IPS-15b (cell line): ENCODE data around the gene SPATA18.
"Not testable (repeated sequence)": the region's sequence is repeated elsewhere in the genome, so short reads cannot be mapped to it uniquely, and the experiment has no call there.

Experiments used
- H3K27me3 ChIP-seq: one replicate; pipeline ENCODE4 v1.6.1; 2013; ENCODE audit warnings: low read length; ENCODE audit not compliant: control insufficient read depth, insufficient read depth
- H3K36me3 ChIP-seq: one replicate; pipeline ENCODE4 v1.6.1; 2013; ENCODE audit warnings: low read length; ENCODE audit not compliant: control insufficient read depth, insufficient read depth
- H3K4me1 ChIP-seq: one replicate; pipeline ENCODE4 v1.6.1; 2013; ENCODE audit warnings: mild to moderate bottlenecking, low read length; ENCODE audit not compliant: control insufficient read depth, insufficient read depth
- H3K4me3 ChIP-seq: one replicate; pipeline ENCODE4 v1.5.1; 2013; ENCODE audit warnings: low read depth, low read length
- H3K9ac ChIP-seq: one replicate; pipeline ENCODE4 v1.6.1; 2013; ENCODE audit warnings: low read depth, mild to moderate bottlenecking, low read length
- H3K9me3 ChIP-seq: one replicate; pipeline ENCODE4 v1.6.1; 2013; ENCODE audit warnings: mild to moderate bottlenecking, low read length; ENCODE audit not compliant: control insufficient read depth, insufficient read depth

SPATA18 gene

DNA sequence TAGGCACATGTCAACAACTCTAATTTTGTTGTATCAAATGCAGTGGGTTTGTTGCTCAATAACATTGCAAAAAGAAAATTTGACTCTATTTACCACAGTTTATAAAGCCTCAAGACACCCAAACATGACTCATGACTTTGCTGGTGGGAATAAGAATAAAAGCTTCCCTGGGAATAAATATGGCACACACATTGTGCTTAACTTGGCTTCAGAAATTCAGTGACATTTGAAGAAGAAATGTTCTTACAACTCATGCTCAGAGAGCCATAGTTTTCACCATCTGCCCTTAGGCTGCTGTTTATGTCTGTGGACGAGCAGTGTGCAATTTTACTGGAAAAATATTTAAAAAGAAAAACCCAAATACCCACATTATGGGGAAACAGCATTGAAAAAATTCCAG lies 60.9 kb downstream of the SPATA18 start:
- H3K27me3 ChIP-seq = no peaks in the 10 kb centered on the region
- no peaks in the 10 kb centered on the region for H3K4me1 ChIP-seq
- H3K9ac ChIP-seq = no peak overlapping the region
- no peak overlapping the region for H3K4me3 ChIP-seq
- H3K9me3 ChIP-seq = no peaks in the 10 kb centered on the region
- no peaks in the 10 kb centered on the region for H3K36me3 ChIP-seq

DNA sequence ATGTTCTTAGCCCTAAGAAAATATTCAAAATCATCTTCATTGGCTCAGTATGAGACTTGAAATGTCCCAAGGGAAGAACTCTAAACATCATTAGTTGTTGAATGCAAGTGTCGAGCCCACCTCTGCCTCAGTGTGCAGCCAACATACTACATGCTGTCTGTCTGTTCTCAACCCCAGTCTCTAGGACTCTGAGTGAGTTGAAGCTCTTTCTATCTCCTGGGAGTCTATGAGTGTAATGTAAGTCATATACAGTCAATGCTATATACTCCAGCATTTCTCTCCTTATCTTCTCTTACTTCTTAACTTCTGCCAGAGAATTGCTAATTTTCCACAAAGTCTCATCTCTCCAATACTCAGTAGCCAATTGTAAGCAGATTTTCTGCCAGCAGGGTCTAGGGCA lies 61.3 kb downstream of the SPATA18 start:
- Histone ChIP-seq H3K4me3 (no peak overlapping the region), H3K4me1 (no peaks in the 10 kb centered on the region), H3K9me3 (no peaks in the 10 kb centered on the region), H3K9ac (no peak overlapping the region), H3K27me3 (no peaks in the 10 kb centered on the region), H3K36me3 (no peaks in the 10 kb centered on the region)

DNA sequence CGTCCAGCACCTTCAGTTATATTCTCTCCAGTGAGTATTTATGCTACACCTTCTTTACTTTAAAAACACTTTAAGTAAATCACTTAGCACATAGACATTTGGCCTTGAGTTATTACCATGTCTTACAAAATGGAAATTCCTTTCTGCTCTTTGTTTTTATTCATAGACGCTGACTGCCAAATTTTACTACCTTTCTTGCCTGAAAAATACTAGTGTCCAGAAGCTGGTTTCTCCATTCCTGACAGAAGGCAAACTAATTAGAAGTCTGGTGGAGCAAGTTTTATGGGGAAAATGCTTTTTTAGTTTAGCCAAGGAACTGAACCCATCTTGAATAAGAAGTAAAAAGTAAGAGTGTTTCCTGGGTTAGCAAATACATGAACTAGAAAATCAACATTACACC lies 65.5 kb downstream of the SPATA18 start:
- H3K9me3 ChIP-seq = no peaks in the 10 kb centered on the region
- no peak overlapping the region for H3K4me3 ChIP-seq
- H3K27me3 ChIP-seq = no peaks in the 10 kb centered on the region
- H3K4me1 ChIP-seq = no peaks in the 10 kb centered on the region
- no peak overlapping the region for H3K9ac ChIP-seq
- no peaks in the 10 kb centered on the region for H3K36me3 ChIP-seq

DNA sequence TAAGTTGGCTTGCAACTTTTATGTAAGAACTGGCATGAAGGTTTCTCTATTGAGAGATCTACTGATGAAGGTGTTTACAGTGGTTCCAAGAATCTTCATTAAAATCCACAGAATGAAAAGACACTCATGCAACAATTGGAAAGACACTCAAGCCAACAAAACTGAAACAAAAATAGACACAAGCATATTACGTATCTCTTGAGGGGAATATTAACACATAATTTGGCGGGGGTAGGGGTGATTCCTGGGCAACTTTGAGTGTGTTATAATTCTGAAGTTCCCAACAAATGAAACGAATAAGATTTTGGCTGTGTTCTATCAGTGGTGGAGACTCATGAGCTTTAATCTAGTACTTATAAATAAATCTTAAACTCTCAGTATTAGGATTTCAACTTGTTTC lies 75.1 kb downstream of the SPATA18 start:
- peaks cover 4% of the 10 kb centered on the region for H3K9me3 ChIP-seq
- H3K36me3 ChIP-seq = no peaks in the 10 kb centered on the region
- H3K4me1 ChIP-seq = no peaks in the 10 kb centered on the region
- no peak overlapping the region for H3K9ac ChIP-seq
- no peaks in the 10 kb centered on the region for H3K27me3 ChIP-seq
- no peak overlapping the region for H3K4me3 ChIP-seq

GRCh38 chr4:52126966-52127365 lies 75.9 kb downstream of the SPATA18 start:
- no peaks in the 10 kb centered on the region for H3K27me3 ChIP-seq
- no peak overlapping the region for H3K9ac ChIP-seq
- no peaks in the 10 kb centered on the region for H3K4me1 ChIP-seq
- H3K9me3 ChIP-seq = peaks cover 4% of the 10 kb centered on the region
- no peaks in the 10 kb centered on the region for H3K36me3 ChIP-seq
- no peak overlapping the region for H3K4me3 ChIP-seq

- no peaks in the 10 kb centered on the region for H3K36me3 ChIP-seq
These were observed 84.1 kb downstream of the SPATA18 start for GRCh38 chr4:52135171-52135570.

DNA sequence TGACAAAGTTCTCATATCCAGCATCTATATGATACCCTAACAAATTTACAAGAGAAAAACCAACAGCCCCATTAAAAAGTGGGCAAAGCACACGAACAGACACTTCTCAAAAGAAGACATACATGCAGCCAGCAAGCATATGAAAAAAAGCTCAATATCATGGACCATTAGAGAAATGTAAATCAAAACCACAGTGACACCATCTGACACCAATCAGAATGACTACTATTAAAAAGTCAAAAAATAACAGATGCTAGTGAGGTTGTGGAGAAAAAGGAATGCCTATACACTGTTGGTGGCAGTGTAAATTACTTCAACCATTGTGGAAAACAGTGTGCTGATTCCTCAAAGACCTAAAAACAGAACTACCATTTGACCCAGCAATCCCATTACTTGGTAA lies 86.0 kb downstream of the SPATA18 start:
- not testable (repeated sequence) for H3K4me1 ChIP-seq, H3K27me3 ChIP-seq, H3K9me3 ChIP-seq, H3K4me3 ChIP-seq, H3K9ac ChIP-seq, H3K36me3 ChIP-seq

More at GRCh38 chr4:52135171-52135570, 84.1 kb downstream of the SPATA18 start:
- no peaks in the 10 kb centered on the region for H3K4me1 ChIP-seq
- no peaks in the 10 kb centered on the region for H3K27me3 ChIP-seq
- no peaks in the 10 kb centered on the region for H3K9me3 ChIP-seq
- H3K9ac ChIP-seq = no peak overlapping the region
- H3K4me3 ChIP-seq = no peak overlapping the region

GRCh38 chr4:52142816-52143215 lies 91.7 kb downstream of the SPATA18 start:
- no peak overlapping the region for H3K4me3 ChIP-seq
- no peaks in the 10 kb centered on the region for H3K9me3 ChIP-seq
- no peaks in the 10 kb centered on the region for H3K27me3 ChIP-seq
- H3K4me1 ChIP-seq = no peaks in the 10 kb centered on the region
- H3K9ac ChIP-seq = no peak overlapping the region
- no peaks in the 10 kb centered on the region for H3K36me3 ChIP-seq

DNA sequence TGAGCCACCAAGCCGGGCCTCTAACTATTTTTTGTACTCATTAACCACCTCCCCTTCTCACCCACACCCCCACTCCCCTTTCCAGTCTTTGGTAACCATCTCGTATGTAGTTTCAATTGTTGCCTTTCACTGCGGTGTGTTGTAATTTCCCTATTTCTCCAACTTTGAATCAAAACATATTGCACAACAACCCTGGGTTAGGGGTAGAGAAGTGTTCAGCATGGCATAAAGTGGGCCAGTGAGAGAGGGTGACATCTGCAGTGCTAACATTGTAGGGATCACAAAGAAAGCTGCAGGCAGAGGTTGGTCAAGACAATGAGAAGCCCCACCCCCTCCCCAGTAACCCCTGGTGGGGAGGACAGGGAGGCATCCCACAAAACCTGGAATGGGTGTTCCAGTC lies 92.7 kb downstream of the SPATA18 start:
- Histone ChIP-seq H3K36me3 (no peaks in the 10 kb centered on the region), H3K4me3 (no peak overlapping the region), H3K9ac (no peak overlapping the region), H3K4me1 (no peaks in the 10 kb centered on the region), H3K9me3 (no peaks in the 10 kb centered on the region), H3K27me3 (no peaks in the 10 kb centered on the region)

DNA sequence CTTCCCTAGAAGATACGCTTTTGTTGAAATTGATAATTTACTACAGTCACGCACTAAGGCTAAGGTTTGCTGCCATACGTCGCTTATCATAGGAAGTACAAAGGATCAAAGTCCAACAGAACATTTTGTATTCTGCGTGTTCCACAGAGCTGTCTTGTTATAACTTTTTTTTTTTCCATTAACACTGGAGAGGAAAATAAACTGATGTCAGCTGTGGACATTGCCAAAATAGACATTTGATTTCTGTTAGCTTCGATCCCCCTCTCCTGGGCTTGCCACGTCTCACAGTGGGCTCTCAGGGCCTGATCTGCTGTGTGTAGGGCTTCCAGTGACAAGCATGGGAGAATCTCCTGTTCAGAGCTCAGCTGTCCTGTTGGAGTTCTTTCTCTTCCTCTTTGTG lies 93.3 kb downstream of the SPATA18 start:
- Histone ChIP-seq H3K4me1 (no peaks in the 10 kb centered on the region), H3K36me3 (no peaks in the 10 kb centered on the region), H3K9ac (no peak overlapping the region), H3K9me3 (no peaks in the 10 kb centered on the region), H3K27me3 (no peaks in the 10 kb centered on the region), H3K4me3 (no peak overlapping the region)
